ACC112 (cell line): Measurements from ENCODE around the gene SLC39A7.

ENCODE experiments used
- H2AFZ ChIP-seq: fragments of 200-600 bp; sonication (generic); one replicate; pipeline ENCODE4 v1.6.0; 2017; ENCODE audit warnings: antibody characterized with exemption, low read length; ENCODE audit not compliant: unreplicated experiment
- H3K27ac ChIP-seq: fragments of 200-600 bp; sonication (generic); 2 replicates; pipeline ENCODE4 v1.5.1; 2014; ENCODE audit warnings: low read depth, mild to moderate bottlenecking, antibody characterized with exemption, low read length, moderate library complexity
- H3K27me3 ChIP-seq: fragments of 200-600 bp; sonication (generic); 2 replicates; pipeline ENCODE4 v1.6.1; 2014; ENCODE audit warnings: mild to moderate bottlenecking, antibody characterized with exemption, low read length, moderate library complexity, mixed read lengths; ENCODE audit not compliant: insufficient read depth
- H3K36me3 ChIP-seq: fragments of 200-600 bp; sonication (generic); 2 replicates; pipeline ENCODE4 v1.6.1; 2016; ENCODE audit warnings: mild to moderate bottlenecking, antibody characterized with exemption, low read length, moderate library complexity, mixed read lengths; ENCODE audit not compliant: insufficient read depth
- H3K4me1 ChIP-seq: fragments of 200-600 bp; sonication (generic); one replicate; pipeline ENCODE4 v1.6.1; 2016; ENCODE audit warnings: low read length, mixed read lengths; ENCODE audit not compliant: insufficient read depth, unreplicated experiment, control insufficient read depth
- H3K4me3 ChIP-seq: fragments of 200-600 bp; sonication (generic); 2 replicates; pipeline ENCODE4 v1.5.1; 2014; ENCODE audit warnings: mild to moderate bottlenecking, low read depth, low read length
- H3K79me2 ChIP-seq: fragments of 200-600 bp; sonication (generic); one replicate; pipeline ENCODE4 v1.6.0; 2016; ENCODE audit warnings: low read length; ENCODE audit not compliant: control insufficient read depth, unreplicated experiment, insufficient read depth

SLC39A7 gene

GRCh38 chr6:33177552-33178446 is 22.9 kb upstream of the SLC39A7 start:
- H3K79me2 ChIP-seq = no peaks in the 10 kb centered on the region

GRCh38 chr6:33178755-33179475 is 21.8 kb upstream of the SLC39A7 start:
- H3K36me3 ChIP-seq = no peaks in the 10 kb centered on the region
- no peak overlapping the region for H3K27ac ChIP-seq
- H2AFZ ChIP-seq = no peak overlapping the region
- no peaks in the 10 kb centered on the region for H3K27me3 ChIP-seq
- no peak overlapping the region for H3K4me3 ChIP-seq
- H3K79me2 ChIP-seq = no peaks in the 10 kb centered on the region
- no peaks in the 10 kb centered on the region for H3K4me1 ChIP-seq

More at GRCh38 chr6:33177552-33178446, 22.9 kb upstream of the SLC39A7 start:
- Histone ChIP-seq H3K27ac (no peak overlapping the region), H2AFZ (no peak overlapping the region), H3K36me3 (no peaks in the 10 kb centered on the region), H3K4me3 (no peak overlapping the region), H3K4me1 (no peaks in the 10 kb centered on the region), H3K27me3 (no peaks in the 10 kb centered on the region)

GRCh38 chr6:33181141-33181540 is 19.5 kb upstream of the SLC39A7 start:
- Histone ChIP-seq H3K36me3 (no peaks in the 10 kb centered on the region), H2AFZ (no peak overlapping the region), H3K4me3 (no peak overlapping the region)

GRCh38 chr6:33183071-33183683 is 17.5 kb upstream of the SLC39A7 start:
- no peak overlapping the region for H3K4me3 ChIP-seq
- no peak overlapping the region for H3K27ac ChIP-seq
- peak overlapping the region; percentile 47 for H2AFZ ChIP-seq
- no peaks in the 10 kb centered on the region for H3K4me1 ChIP-seq
- no peaks in the 10 kb centered on the region for H3K36me3 ChIP-seq
- no peaks in the 10 kb centered on the region for H3K27me3 ChIP-seq
- no peaks in the 10 kb centered on the region for H3K79me2 ChIP-seq

More at GRCh38 chr6:33181141-33181540, 19.5 kb upstream of the SLC39A7 start:
- no peak overlapping the region for H3K27ac ChIP-seq
- no peaks in the 10 kb centered on the region for H3K27me3 ChIP-seq
- H3K4me1 ChIP-seq = no peaks in the 10 kb centered on the region
- H3K79me2 ChIP-seq = no peaks in the 10 kb centered on the region

GRCh38 chr6:33185190-33185589 is 15.5 kb upstream of the SLC39A7 start:
- Histone ChIP-seq H3K4me3 (no peak overlapping the region), H3K36me3 (no peaks in the 10 kb centered on the region), H3K4me1 (no peaks in the 10 kb centered on the region), H3K27me3 (no peaks in the 10 kb centered on the region), H2AFZ (no peak overlapping the region), H3K27ac (no peak overlapping the region), H3K79me2 (no peaks in the 10 kb centered on the region)

GRCh38 chr6:33185654-33186187 is 14.9 kb upstream of the SLC39A7 start:
- no peak overlapping the region for H3K27ac ChIP-seq
- H3K4me1 ChIP-seq = no peaks in the 10 kb centered on the region
- no peaks in the 10 kb centered on the region for H3K36me3 ChIP-seq
- H3K27me3 ChIP-seq = peaks cover 2% of the 10 kb centered on the region; the same call in 1 of the 2 replicates
- no peaks in the 10 kb centered on the region for H3K79me2 ChIP-seq
- H3K4me3 ChIP-seq = no peak overlapping the region
- no peak overlapping the region for H2AFZ ChIP-seq

- peaks cover 8% of the 10 kb centered on the region for H3K4me1 ChIP-seq
- no peak overlapping the region for H3K4me3 ChIP-seq
- no peak overlapping the region for H2AFZ ChIP-seq
- no peaks in the 10 kb centered on the region for H3K79me2 ChIP-seq
- no peak overlapping the region for H3K27ac ChIP-seq
- peaks cover 22% of the 10 kb centered on the region for H3K27me3 ChIP-seq
- H3K36me3 ChIP-seq = no peaks in the 10 kb centered on the region
These were observed 12.9 kb upstream of the SLC39A7 start for GRCh38 chr6:33187809-33188208.

- Histone ChIP-seq H3K27ac (no peak overlapping the region), H3K27me3 (peaks cover 24% of the 10 kb centered on the region), H3K36me3 (0 out of 2 replicates have a peak, but pooled peaks cover under 1% of the 10 kb centered on the region)
These were observed 11.5 kb upstream of the SLC39A7 start for GRCh38 chr6:33189164-33189563.

GRCh38 chr6:33189625-33190448 is 10.8 kb upstream of the SLC39A7 start:
- Histone ChIP-seq H2AFZ (no peak overlapping the region), H3K4me3 (no peak overlapping the region), H3K27me3 (peaks cover 24% of the 10 kb centered on the region), H3K27ac (no peak overlapping the region), H3K36me3 (peaks cover 7% of the 10 kb centered on the region; the same call in 1 of the 2 replicates), H3K79me2 (no peaks in the 10 kb centered on the region), H3K4me1 (peaks cover 8% of the 10 kb centered on the region)

More at GRCh38 chr6:33189164-33189563, 11.5 kb upstream of the SLC39A7 start:
- no peak overlapping the region for H3K4me3 ChIP-seq
- H2AFZ ChIP-seq = no peak overlapping the region
- no peaks in the 10 kb centered on the region for H3K79me2 ChIP-seq
- peaks cover 8% of the 10 kb centered on the region for H3K4me1 ChIP-seq
